Left kidney (tissue), 2 donors: ENCODE results near the gene C19orf73. TPM values are rescaled to one million over a fixed set of nuclear protein-coding genes. Genes with fewer than 3 reads are reported as not detected.
"Not testable (repeated sequence)": the region's sequence is repeated elsewhere in the genome, so short reads cannot be mapped to it uniquely, and the experiment has no call there.

Experiments used
- DNase-seq: peaks from one replicate; pipeline ENCODE4 v3.0.0-alpha.2; 2013
- polyA plus RNA-seq: library from polyadenylated mRNA; unstranded; fragments of 120-200 nt; gene quantifications from one replicate; pipeline ENCODE4 v1.2.1, GENCODE V29; 2013; ENCODE audit not compliant: insufficient read length

C19orf73 gene
- polyA plus RNA-seq, 1 donor, result 0.20 TPM

GRCh38 chr19:49123285-49123684, 4.3 kb upstream of the C19orf73 start:
- not testable (repeated sequence) for DNase-seq

GRCh38 chr19:49121841-49122240, 2.9 kb upstream of the C19orf73 start:
- DNase-seq, result not testable (repeated sequence)

- DNase-seq, result no peak
Measured at GRCh38 chr19:49120868-49121267, 1.9 kb upstream of the C19orf73 start.

- DNase-seq, result no peak
Measured at GRCh38 chr19:49120325-49120683, 1.4 kb upstream of the C19orf73 start.

- peak; percentile 65 for DNase-seq
Measured at GRCh38 chr19:49119411-49120324, 725 bp upstream of the C19orf73 start, which contains the start of gene PPFIA3. Gene PPFIA3 (plus strand): TSS chr19:49119544. CDS start chr19:49127874, 8,330 bp downstream.

GRCh38 chr19:49117677-49118564, 1.0 kb downstream of the C19orf73 start:
- DNase-seq, result no peak

GRCh38 chr19:49116544-49116943, 2.4 kb downstream of the C19orf73 start:
- no peak for DNase-seq

GRCh38 chr19:49114630-49115363, 4.1 kb downstream of the C19orf73 start:
- peak; percentile 61 for DNase-seq

GRCh38 chr19:49113762-49114629, 4.9 kb downstream of the C19orf73 start, which contains the start of gene LIN7B:
Gene LIN7B (plus strand): TSS chr19:49114370. CDS start chr19:49114405, 35 bp downstream.
- DNase-seq, result peak; percentile 66

GRCh38 chr19:49111218-49111998, 7.5 kb downstream of the C19orf73 start:
- DNase-seq, result no peak

GRCh38 chr19:49110567-49110966, 8.4 kb downstream of the C19orf73 start:
- DNase-seq, result no peak

GRCh38 chr19:49109569-49110233, 9.2 kb downstream of the C19orf73 start:
- DNase-seq, result no peak

- DNase-seq, result no peak
Measured at GRCh38 chr19:49109051-49109450, 9.9 kb downstream of the C19orf73 start.

- no peak for DNase-seq
Measured at GRCh38 chr19:49107625-49108459, 11.1 kb downstream of the C19orf73 start.

- no peak for DNase-seq
Measured at GRCh38 chr19:49106648-49107135, 12.3 kb downstream of the C19orf73 start.

- peak; percentile 55 for DNase-seq
Measured at GRCh38 chr19:49104229-49104864, 14.6 kb downstream of the C19orf73 start.

GRCh38 chr19:49103331-49104085, 15.4 kb downstream of the C19orf73 start:
- no peak for DNase-seq
